ENCODE data around the gene CPT2. TPM values are rescaled to one million over a fixed set of nuclear protein-coding genes. Genes with fewer than 3 reads are reported as not detected.
A peak's percentile ranks its signal among the peaks of the same experiment; 100 is the strongest.

The CPT2 gene
- total and polyA plus RNA-seq, 2 of the 13 experiments (the other 11 are each of a cell fraction or from before 2014, with no cell fraction given), result 12.6 to 14.6 TPM

GRCh38 chr1:53183095-53183990 is 13.3 kb upstream of the CPT2 start (continued):
- TF ChIP-seq PRDM10 (CRISPR knock-in tag; IDR thresholded peaks at IDR 0.05; ENCODE audit: low read depth) (peak; percentile 68; the same call in 1 of the 2 replicates), TBL1XR1 (IDR thresholded peaks at IDR 0.05; ENCODE audit: borderline replicate concordance, low read length, partially characterized antibody) (peak; percentile 91), ZNF275 (CRISPR knock-in tag; IDR thresholded peaks at IDR 0.05; ENCODE audit: borderline replicate concordance) (peak; percentile 67; the same call in 1 of the 2 replicates), FOXO1 (CRISPR knock-in tag; IDR thresholded peaks at IDR 0.05) (peak; percentile 99), ZC3H13 (CRISPR knock-in tag; IDR thresholded peaks at IDR 0.05) (no peak), THYN1 (CRISPR knock-in tag; IDR thresholded peaks at IDR 0.05; ENCODE audit: borderline replicate concordance, low read depth) (no peak), HMGXB4 (CRISPR knock-in tag; IDR thresholded peaks at IDR 0.05; ENCODE audit: borderline replicate concordance in 1 of 2, low read depth in 1 of 2) (peak; percentile 69 to 82), ZBTB26 (CRISPR knock-in tag; IDR thresholded peaks at IDR 0.05; ENCODE audit: borderline replicate concordance) (peak; percentile 58; the same call in 1 of the 2 replicates), ELF1 (CRISPR knock-in tag; IDR thresholded peaks at IDR 0.05) (0 out of 2 replicates have a peak, but pooled peaks have one; percentile 18), ZNF75D (CRISPR knock-in tag; IDR thresholded peaks at IDR 0.05; ENCODE audit: borderline replicate concordance) (no peak), ZBTB25 (CRISPR knock-in tag; IDR thresholded peaks at IDR 0.05) (no peak), ZBTB7A (CRISPR knock-in tag; IDR thresholded peaks at IDR 0.05) (0 out of 2 replicates have a peak, but pooled peaks have one; percentile 71), ERF (CRISPR knock-in tag; IDR thresholded peaks at IDR 0.05) (peak; percentile 29), MNT (IDR thresholded peaks at IDR 0.05) (peak; percentile 86), ZBTB1 (CRISPR knock-in tag; IDR thresholded peaks at IDR 0.05; ENCODE audit: borderline replicate concordance) (no peak)
